ENCODE data around the gene FLRT2.

DNA sequence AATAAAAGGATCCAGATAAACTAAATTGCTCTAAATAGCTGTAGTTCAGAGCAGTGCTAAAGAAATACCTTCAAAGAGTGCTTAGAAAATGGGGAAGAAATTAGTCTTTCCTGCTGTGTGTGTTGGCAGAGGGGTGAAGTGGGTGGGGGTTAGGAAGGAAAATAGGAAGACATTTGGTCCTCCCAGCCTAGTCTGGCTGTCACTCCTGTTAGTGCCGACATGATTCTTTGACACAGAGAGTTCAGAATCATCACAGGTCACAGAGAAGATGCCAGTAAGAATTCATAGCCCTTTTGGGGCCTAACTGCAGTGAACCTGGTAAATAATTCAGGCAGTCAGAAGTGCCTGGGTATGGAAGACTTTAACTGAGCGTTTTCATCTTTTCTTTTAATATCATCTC is 74.8 kb downstream of the FLRT2 start:
- TF ChIP-seq, protein P1, sequence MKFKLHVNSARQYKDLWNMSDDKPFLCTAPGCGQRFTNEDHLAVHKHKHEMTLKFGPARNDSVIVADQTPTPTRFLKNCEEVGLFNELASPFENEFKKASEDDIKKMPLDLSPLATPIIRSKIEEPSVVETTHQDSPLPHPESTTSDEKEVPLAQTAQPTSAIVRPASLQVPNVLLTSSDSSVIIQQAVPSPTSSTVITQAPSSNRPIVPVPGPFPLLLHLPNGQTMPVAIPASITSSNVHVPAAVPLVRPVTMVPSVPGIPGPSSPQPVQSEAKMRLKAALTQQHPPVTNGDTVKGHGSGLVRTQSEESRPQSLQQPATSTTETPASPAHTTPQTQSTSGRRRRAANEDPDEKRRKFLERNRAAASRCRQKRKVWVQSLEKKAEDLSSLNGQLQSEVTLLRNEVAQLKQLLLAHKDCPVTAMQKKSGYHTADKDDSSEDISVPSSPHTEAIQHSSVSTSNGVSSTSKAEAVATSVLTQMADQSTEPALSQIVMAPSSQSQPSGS (CRISPR knock-in tag; IDR thresholded peaks at IDR 0.05; ENCODE audit: borderline replicate concordance, low read depth) = no peak
- TF ChIP-seq, protein P2, sequence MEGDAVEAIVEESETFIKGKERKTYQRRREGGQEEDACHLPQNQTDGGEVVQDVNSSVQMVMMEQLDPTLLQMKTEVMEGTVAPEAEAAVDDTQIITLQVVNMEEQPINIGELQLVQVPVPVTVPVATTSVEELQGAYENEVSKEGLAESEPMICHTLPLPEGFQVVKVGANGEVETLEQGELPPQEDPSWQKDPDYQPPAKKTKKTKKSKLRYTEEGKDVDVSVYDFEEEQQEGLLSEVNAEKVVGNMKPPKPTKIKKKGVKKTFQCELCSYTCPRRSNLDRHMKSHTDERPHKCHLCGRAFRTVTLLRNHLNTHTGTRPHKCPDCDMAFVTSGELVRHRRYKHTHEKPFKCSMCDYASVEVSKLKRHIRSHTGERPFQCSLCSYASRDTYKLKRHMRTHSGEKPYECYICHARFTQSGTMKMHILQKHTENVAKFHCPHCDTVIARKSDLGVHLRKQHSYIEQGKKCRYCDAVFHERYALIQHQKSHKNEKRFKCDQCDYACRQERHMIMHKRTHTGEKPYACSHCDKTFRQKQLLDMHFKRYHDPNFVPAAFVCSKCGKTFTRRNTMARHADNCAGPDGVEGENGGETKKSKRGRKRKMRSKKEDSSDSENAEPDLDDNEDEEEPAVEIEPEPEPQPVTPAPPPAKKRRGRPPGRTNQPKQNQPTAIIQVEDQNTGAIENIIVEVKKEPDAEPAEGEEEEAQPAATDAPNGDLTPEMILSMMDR (IDR thresholded peaks at IDR 0.05) = no peak
- TF ChIP-seq SMAD4 (CRISPR knock-in tag; IDR thresholded peaks at IDR 0.05) = no peak
- TF ChIP-seq, protein P3, sequence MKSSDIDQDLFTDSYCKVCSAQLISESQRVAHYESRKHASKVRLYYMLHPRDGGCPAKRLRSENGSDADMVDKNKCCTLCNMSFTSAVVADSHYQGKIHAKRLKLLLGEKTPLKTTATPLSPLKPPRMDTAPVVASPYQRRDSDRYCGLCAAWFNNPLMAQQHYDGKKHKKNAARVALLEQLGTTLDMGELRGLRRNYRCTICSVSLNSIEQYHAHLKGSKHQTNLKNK (CRISPR knock-in tag; IDR thresholded peaks at IDR 0.05) = no peak
- TF ChIP-seq ZNF232 (CRISPR knock-in tag; IDR thresholded peaks at IDR 0.05) = no peak
- TF ChIP-seq, protein P4, sequence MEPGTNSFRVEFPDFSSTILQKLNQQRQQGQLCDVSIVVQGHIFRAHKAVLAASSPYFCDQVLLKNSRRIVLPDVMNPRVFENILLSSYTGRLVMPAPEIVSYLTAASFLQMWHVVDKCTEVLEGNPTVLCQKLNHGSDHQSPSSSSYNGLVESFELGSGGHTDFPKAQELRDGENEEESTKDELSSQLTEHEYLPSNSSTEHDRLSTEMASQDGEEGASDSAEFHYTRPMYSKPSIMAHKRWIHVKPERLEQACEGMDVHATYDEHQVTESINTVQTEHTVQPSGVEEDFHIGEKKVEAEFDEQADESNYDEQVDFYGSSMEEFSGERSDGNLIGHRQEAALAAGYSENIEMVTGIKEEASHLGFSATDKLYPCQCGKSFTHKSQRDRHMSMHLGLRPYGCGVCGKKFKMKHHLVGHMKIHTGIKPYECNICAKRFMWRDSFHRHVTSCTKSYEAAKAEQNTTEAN (CRISPR knock-in tag; IDR thresholded peaks at IDR 0.05) = no peak
- TF ChIP-seq, protein P5, sequence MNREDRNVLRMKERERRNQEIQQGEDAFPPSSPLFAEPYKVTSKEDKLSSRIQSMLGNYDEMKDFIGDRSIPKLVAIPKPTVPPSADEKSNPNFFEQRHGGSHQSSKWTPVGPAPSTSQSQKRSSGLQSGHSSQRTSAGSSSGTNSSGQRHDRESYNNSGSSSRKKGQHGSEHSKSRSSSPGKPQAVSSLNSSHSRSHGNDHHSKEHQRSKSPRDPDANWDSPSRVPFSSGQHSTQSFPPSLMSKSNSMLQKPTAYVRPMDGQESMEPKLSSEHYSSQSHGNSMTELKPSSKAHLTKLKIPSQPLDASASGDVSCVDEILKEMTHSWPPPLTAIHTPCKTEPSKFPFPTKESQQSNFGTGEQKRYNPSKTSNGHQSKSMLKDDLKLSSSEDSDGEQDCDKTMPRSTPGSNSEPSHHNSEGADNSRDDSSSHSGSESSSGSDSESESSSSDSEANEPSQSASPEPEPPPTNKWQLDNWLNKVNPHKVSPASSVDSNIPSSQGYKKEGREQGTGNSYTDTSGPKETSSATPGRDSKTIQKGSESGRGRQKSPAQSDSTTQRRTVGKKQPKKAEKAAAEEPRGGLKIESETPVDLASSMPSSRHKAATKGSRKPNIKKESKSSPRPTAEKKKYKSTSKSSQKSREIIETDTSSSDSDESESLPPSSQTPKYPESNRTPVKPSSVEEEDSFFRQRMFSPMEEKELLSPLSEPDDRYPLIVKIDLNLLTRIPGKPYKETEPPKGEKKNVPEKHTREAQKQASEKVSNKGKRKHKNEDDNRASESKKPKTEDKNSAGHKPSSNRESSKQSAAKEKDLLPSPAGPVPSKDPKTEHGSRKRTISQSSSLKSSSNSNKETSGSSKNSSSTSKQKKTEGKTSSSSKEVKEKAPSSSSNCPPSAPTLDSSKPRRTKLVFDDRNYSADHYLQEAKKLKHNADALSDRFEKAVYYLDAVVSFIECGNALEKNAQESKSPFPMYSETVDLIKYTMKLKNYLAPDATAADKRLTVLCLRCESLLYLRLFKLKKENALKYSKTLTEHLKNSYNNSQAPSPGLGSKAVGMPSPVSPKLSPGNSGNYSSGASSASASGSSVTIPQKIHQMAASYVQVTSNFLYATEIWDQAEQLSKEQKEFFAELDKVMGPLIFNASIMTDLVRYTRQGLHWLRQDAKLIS (CRISPR knock-in tag; IDR thresholded peaks at IDR 0.05; ENCODE audit: borderline replicate concordance) = no peak
- no peak for TF ChIP-seq CREB1 (CRISPR knock-in tag; IDR thresholded peaks at IDR 0.05)
- no peak for TF ChIP-seq NR3C1 (CRISPR knock-in tag; conservative IDR thresholded peaks at IDR 0.05; ENCODE audit: low read depth)
- TF ChIP-seq GABPB1 (CRISPR knock-in tag; IDR thresholded peaks at IDR 0.05) = no peak
- no peak for TF ChIP-seq ZBTB21 (CRISPR knock-in tag; IDR thresholded peaks at IDR 0.05; ENCODE audit: borderline replicate concordance)
